ENCODE results near the gene VCX3B. TPM values are rescaled to one million over a fixed set of nuclear protein-coding genes. Genes with fewer than 3 reads are reported as not detected.
A peak's percentile ranks its signal among the peaks of the same experiment; 100 is the strongest.
"Not testable (repeated sequence)": the region's sequence is repeated elsewhere in the genome, so short reads cannot be mapped to it uniquely, and the experiment has no call there.

Gene VCX3B
- polyA plus RNA-seq, result not detected

DNA sequence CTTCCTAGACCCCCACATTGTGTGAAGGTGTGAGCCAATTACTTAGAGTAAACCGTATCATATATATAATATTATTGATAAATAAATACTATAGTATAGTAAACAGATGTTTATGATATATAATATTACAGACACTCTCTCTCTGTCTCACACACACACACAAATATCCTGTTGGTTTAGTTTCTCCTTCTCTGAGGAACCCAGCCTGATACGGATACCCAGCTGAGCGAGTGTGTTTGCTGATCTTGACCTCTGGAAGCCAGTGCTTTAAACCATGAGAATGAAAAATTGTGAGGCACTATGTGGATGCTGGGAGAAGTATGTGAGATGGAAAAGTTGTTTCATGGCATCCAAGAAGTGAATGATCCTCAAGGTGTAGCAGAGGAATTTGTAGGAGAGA is at the start of gene VCX3B:
TSS of gene VCX3B (plus strand) at position 301 of the 400 bp plus-strand sequence. CDS start 621 bp downstream, outside the sequence.
- H3K27ac Mint-ChIP-seq, result peak within 1 kb of the TSS in 1 of 6 donors; percentile 5
- H3K4me3 Mint-ChIP-seq; H3K36me3 Mint-ChIP-seq; H3K27me3 Mint-ChIP-seq (ENCODE audit: low read depth in 3 of 3); H3K9me3 Mint-ChIP-seq; DNase-seq; H3K4me1 Mint-ChIP-seq: not testable (repeated sequence)

DNA sequence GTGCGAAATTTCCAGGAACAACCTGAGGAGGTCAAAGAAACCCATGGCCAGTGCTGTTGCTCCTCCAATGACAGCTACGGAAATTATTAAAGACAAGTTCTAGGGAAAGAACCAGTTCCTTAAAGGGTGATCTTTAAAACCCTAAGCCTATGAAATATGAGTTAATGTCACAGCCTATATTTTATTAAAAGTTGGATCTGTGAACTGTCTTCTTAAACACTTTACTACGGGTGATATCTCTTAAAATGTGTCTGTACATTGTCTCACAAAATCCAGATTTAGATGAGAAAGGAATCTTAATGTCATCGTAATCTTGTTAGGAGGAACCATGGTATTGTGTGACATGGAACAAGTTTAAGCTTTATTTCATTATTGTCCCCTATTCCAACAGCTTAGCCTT is 46.3 kb upstream of the VCX3B start:
- Mint-ChIP-seq H3K9me3 (peaks cover 3 to 22% (median 7%) of the 10 kb centered on the region in 6 donors), H3K36me3 (no peaks in the 10 kb centered on the region)

DNA sequence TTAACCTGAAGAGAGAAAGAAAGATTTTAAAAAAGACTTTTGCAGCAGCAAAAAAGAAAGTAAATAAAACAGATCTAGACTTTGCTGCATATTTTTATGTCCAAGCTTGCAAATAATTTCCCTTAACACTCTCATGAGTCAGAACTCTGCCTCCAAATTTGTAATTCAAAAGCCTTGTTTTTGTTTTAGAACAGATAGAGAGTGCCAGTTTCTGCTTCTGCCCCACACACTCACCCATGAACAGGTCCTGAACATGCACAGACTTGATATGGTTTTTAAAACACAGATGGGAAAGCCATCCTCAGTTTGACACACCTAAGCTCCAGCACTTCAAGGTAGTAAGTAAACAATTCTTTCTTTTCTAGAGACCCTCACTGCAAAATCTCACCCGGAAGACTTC is 39.7 kb upstream of the VCX3B start:
- Mint-ChIP-seq H3K4me3 (no peak overlapping the region), H3K9me3 (peaks cover under 1 to 17% (median 5%) of the 10 kb centered on the region in 6 donors), H3K27ac (no peak overlapping the region), H3K4me1 (no peaks in the 10 kb centered on the region), H3K36me3 (no peaks in the 10 kb centered on the region), H3K27me3 (ENCODE audit: low read depth in 3 of 3) (peaks cover 0 to 4% (median 0%) of the 10 kb centered on the region in 3 donors)
- DNase-seq, result no peak

More for the DNA sequence above, 46.3 kb upstream of the VCX3B start:
- H3K27ac Mint-ChIP-seq, result no peak overlapping the region
- peaks cover 0 to 3% (median 0%) of the 10 kb centered on the region in 3 donors for H3K27me3 Mint-ChIP-seq (ENCODE audit: low read depth in 3 of 3)
- H3K4me1 Mint-ChIP-seq, result no peaks in the 10 kb centered on the region
- no peak overlapping the region for H3K4me3 Mint-ChIP-seq
- no peak for DNase-seq

DNA sequence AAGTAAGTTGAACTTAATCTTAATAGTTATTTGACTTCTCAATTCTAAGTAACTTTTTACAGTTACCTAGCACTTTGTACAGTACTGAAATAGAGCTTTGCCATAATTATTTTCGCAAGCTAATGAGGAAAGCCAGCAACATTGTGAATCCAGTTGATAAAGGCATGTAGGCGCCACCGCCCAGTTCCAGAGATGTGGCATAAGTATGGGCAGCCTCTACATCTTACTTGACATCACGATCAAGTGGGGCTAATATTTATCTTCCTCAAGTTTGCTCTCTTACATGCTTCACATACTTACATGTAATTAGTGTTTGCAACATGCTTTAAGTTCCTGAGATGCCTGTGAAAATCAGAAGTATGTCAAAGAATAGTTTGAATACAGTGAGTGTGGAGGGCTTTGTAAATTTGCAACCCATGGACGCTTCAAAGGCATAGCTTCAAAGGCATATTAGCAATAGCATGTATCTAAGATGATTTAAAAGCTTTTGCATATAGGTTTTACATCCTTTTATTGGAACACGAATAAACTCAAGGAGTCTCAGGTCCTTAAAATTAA is 34.9 kb upstream of the VCX3B start:
- Mint-ChIP-seq H3K9me3 (peaks cover 0 to 12% (median under 1%) of the 10 kb centered on the region in 6 donors), H3K4me3 (no peak overlapping the region), H3K4me1 (no peaks in the 10 kb centered on the region)

DNA sequence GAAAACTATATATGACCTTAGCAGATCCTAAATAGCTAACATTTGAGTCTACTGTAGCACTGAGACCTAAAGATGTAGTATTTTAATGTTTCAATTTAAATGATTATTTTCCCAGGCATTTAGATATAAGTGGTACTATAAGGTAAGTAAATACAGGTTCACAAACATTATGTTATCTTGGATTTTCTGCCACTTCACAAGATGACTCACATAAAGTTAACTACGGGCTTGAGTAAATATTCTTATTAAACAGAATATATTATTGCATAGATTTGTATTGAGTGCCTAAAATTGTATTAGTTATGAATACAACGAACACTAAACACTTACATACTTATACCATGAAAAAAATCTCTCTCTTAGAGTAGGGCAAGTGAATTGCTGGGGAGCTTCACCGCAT is 34.2 kb upstream of the VCX3B start:
- Mint-ChIP-seq H3K4me3 (no peak overlapping the region), H3K4me1 (no peaks in the 10 kb centered on the region), H3K27me3 (ENCODE audit: low read depth in 3 of 3) (peaks cover 0 to 2% (median 0%) of the 10 kb centered on the region in 3 donors), H3K27ac (no peak overlapping the region), H3K9me3 (peaks cover 0 to 14% (median under 1%) of the 10 kb centered on the region in 6 donors), H3K36me3 (no peaks in the 10 kb centered on the region)
- no peak for DNase-seq

More for the DNA sequence above, 34.9 kb upstream of the VCX3B start:
- no peaks in the 10 kb centered on the region for H3K36me3 Mint-ChIP-seq
- peaks cover 0 to 2% (median 0%) of the 10 kb centered on the region in 3 donors for H3K27me3 Mint-ChIP-seq (ENCODE audit: low read depth in 3 of 3)
- H3K27ac Mint-ChIP-seq, result no peak overlapping the region
- DNase-seq, result no peak

DNA sequence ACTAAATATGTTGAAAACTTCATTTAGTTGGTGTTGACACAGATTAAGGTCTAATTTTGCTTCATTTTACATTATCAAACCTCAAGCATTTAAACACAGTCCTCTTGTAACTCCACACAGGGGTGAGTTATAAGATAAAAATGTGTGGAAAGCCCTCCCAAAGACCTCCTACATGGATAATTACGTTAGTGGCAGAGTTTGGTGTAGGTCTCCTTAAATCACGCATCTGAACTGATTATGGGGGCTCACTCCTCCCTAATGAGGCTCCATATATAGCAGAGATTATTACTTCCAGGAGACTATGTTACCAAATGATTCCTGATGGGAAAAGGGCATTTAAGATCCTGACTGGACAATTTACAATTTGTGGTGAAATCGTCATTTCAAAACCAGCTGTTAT is 32.2 kb upstream of the VCX3B start:
- H3K4me3 Mint-ChIP-seq, result no peak overlapping the region
- H3K36me3 Mint-ChIP-seq, result no peaks in the 10 kb centered on the region
- no peak overlapping the region for H3K27ac Mint-ChIP-seq
- peaks cover 0 to 14% (median under 1%) of the 10 kb centered on the region in 6 donors for H3K9me3 Mint-ChIP-seq
- DNase-seq, result no peak
- H3K27me3 Mint-ChIP-seq (ENCODE audit: low read depth in 3 of 3), result peaks cover 0 to 2% (median 0%) of the 10 kb centered on the region in 3 donors
- H3K4me1 Mint-ChIP-seq, result no peaks in the 10 kb centered on the region

DNA sequence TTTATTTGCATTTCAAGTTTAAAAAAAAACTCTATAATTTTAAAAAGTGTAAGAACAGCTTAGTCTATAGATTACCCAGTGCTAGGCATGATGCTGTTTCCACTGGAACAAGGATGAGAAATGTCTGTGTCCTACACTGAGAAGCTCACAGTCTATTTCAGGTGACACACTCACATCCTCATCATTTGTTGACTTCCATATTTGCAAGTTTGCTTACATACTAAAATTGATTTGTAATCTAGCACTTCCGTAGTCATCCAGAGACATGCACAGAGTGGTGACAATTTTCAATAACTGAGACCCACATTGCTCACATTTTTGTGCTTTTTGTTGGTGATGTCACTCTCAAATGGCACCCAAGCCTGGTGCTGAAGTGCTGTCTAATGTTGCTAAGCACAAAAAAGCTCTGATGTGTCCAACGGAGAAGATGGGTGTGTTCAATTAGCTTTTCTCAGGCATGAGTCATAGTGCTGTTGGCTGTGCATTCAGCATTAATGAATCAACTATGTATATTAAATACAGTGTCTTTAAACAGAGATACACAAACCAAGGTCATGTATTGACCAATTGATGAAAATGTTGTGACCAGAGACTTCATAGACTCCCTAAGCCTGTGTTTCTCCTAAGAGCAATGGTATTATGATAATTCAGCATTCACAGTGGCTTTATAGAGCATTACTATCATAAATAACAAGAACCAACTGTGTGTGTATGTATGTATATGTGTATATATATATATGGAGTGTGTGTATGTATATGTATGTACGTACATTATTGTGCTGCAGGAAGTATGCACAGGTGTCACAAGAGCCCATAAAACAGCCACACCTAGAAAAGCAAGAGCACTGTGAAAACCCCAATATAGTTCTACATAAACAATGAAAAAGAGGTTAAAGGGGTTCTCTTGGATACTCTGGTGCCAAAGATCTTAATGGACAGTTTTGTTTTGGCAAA is 31.2 kb upstream of the VCX3B start:
- Mint-ChIP-seq H3K36me3 (no peaks in the 10 kb centered on the region), H3K27me3 (ENCODE audit: low read depth in 3 of 3) (peaks cover 0 to 1% (median under 1%) of the 10 kb centered on the region in 3 donors), H3K9me3 (peaks cover 0 to 11% (median under 1%) of the 10 kb centered on the region in 6 donors), H3K27ac (no peak overlapping the region), H3K4me3 (no peak overlapping the region), H3K4me1 (no peaks in the 10 kb centered on the region)
- no peak for DNase-seq

DNA sequence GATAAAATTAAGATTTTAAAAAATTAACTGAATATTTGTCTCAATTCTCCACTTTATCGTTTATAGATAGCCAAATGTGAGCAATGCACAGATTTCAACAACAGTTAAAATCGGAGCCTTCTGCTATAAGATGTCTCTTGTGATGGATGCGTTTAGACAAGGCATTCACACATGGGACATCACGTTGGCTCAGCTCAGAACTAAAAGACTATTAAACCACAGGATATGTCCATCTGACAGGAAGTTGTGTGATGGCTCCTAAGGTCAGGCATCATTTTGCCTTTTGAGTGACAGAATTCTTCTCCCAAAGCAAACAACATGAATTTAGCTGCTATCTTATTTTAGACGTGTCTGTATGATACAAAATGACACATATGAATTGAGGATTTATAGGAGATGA is 17.3 kb upstream of the VCX3B start:
- no peaks in the 10 kb centered on the region for H3K4me1 Mint-ChIP-seq
- H3K4me3 Mint-ChIP-seq, result no peak overlapping the region
- peaks cover 0 to 6% (median under 1%) of the 10 kb centered on the region in 6 donors for H3K9me3 Mint-ChIP-seq
- H3K27ac Mint-ChIP-seq, result no peak overlapping the region
- no peaks in the 10 kb centered on the region for H3K36me3 Mint-ChIP-seq
- no peaks in the 10 kb centered on the region for H3K27me3 Mint-ChIP-seq (ENCODE audit: low read depth in 3 of 3)
- no peak for DNase-seq

DNA sequence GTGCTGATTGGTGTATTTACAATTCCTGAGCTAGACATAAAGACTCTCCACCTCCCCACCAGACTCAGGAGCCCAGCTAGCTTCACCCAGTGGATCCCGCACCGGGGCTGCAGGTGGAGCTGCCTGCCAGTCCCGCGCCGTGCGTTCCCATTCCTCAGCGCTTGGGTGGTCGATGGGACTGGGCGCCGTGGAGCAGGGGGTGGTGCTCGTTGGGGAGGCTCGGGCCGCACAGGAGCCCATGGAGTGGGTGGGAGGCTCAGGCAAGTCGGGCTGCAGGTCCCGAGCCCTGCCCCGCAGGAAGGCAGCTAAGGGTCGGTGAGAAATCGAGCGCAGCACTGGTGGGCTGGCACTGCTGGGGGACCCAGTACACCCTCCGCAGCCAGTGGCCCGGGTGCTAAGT is 12.3 kb upstream of the VCX3B start:
- H3K4me3 Mint-ChIP-seq, result not testable (repeated sequence)

DNA sequence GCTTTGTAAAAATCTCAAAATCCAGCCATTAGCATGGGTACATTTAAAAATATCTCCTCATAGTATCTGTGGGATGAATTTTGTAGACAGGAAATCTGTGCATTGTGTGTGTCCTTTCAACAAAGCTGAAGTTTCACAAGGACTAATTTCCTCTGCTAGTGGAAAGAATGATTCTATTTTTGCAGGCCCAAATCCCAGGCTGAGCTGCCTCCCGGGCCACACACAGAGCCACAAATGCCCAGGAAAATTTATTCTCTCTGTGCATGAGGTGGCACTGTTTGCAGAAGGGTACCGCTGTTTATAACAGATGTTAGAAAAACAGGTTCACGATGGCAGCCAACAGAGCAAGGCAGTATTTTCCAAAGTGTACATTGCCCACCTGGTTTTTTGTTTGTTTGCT is 11.0 kb upstream of the VCX3B start:
- Mint-ChIP-seq H3K4me1 (no peaks in the 10 kb centered on the region), H3K27ac (no peak overlapping the region), H3K27me3 (ENCODE audit: low read depth in 3 of 3) (peaks cover 0 to 1% (median 0%) of the 10 kb centered on the region in 3 donors)

More for the DNA sequence above, 12.3 kb upstream of the VCX3B start:
- H3K9me3 Mint-ChIP-seq, result peaks cover 0 to 12% (median under 1%) of the 10 kb centered on the region in 6 donors
- H3K36me3 Mint-ChIP-seq; H3K27me3 Mint-ChIP-seq (ENCODE audit: low read depth in 3 of 3); H3K4me1 Mint-ChIP-seq; H3K27ac Mint-ChIP-seq; DNase-seq: not testable (repeated sequence)

DNA sequence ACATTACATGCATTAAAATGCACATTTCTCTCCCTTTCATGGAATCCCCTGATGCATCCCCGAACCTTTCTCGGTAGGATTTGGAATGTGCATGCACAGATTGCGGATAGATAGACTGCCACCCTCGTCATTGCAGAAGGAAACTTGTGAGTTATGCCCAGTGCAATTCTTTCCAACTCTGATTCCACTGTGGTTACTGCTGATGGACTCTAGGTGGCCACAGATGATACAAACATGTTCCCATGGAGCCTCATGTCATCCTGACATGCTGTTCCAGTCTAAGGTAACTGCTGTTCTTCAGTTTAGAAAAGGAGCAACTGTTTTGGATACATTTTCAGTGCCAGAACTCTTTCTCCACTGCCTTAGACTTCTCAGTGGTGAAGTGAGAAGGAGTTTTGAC is 9.1 kb upstream of the VCX3B start:
- no peaks in the 10 kb centered on the region for H3K4me1 Mint-ChIP-seq
- H3K4me3 Mint-ChIP-seq, result no peak overlapping the region
- DNase-seq, result no peak
- H3K27me3 Mint-ChIP-seq (ENCODE audit: low read depth in 3 of 3), result peaks cover 0 to 3% (median 0%) of the 10 kb centered on the region in 3 donors
- peaks cover 0 to 25% (median under 1%) of the 10 kb centered on the region in 6 donors for H3K9me3 Mint-ChIP-seq
- no peak overlapping the region for H3K27ac Mint-ChIP-seq
- H3K36me3 Mint-ChIP-seq, result no peaks in the 10 kb centered on the region

More for the DNA sequence above, 11.0 kb upstream of the VCX3B start:
- H3K4me3 Mint-ChIP-seq, result no peak overlapping the region
- H3K9me3 Mint-ChIP-seq, result peaks cover 0 to 19% (median under 1%) of the 10 kb centered on the region in 6 donors
- no peak for DNase-seq
- no peaks in the 10 kb centered on the region for H3K36me3 Mint-ChIP-seq

DNA sequence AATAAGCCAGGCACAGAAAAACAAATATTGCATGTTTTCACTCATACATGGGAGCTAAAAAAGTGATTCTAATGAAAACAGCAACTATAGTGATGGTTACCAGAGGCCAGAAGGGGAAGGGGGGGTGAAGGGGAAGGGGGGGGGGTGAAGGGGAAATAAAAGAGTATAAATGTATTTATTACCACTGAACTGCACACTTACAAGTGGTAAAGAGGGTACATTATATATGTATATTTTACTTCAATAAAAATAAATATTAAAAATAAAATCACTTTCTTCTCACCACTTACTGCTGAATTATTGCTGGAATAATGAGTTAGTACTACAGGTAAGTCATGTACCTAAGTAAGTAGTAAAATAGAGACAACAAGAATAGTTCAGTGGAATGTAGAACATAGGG is 2.1 kb upstream of the VCX3B start:
- Mint-ChIP-seq H3K27ac (no peak overlapping the region), H3K36me3 (no peaks in the 10 kb centered on the region), H3K9me3 (peaks cover 1 to 18% (median 5%) of the 10 kb centered on the region in 6 donors), H3K4me3 (no peak overlapping the region), H3K27me3 (ENCODE audit: low read depth in 3 of 3) (peaks cover 0 to 3% (median 0%) of the 10 kb centered on the region in 3 donors), H3K4me1 (no peaks in the 10 kb centered on the region)
- DNase-seq, result no peak

DNA sequence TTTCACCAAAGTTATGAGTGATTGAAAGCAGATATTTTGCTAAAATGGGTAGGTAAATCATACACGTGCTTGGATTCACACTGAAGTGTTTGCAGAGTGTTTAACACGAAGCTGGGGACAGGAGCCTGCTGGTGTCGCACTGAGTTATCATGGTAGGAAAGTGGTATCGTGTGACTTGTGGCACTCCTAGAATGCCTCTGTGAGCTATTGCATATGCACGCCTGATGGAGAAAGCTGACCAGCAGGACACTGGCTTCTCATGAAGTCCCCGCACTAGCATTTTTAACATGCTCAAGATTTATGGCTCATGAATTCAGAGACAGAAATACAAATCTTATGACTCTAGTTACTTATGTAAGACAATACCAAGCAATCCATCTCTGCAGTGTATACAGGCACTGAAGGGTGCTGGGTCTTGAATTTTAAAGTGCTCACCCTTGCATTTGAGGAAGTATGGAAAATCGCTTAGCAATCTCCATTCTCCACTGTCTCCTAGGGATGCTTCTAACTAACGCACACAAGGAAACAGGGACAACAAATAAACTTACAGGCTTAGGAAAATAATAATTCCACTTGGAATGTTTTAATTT is 19.8 kb downstream of the VCX3B start:
- H3K27ac Mint-ChIP-seq, result no peak overlapping the region
- peaks cover 0 to 6% (median 1%) of the 10 kb centered on the region in 6 donors for H3K9me3 Mint-ChIP-seq

DNA sequence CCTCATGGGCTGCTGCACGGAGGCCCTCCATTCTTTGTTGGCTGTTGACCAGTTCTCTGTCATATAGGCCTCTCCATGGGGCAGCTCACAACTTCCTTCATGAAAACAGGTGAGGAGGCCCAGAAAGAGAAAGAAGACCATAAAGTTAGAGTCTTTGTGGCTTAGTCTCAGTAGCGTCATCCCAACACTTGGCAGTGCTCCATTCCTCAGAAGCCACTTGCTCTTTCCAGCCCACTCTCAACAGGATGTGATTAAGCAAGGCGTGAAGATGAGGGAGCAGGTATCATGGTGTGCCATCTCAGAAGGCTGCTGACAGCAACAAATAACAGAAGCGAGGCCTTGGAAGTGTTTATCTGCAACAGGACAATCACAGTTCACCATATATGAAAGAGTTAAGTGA is 30.4 kb downstream of the VCX3B start:
- H3K4me3 Mint-ChIP-seq; H3K36me3 Mint-ChIP-seq; H3K27ac Mint-ChIP-seq; H3K9me3 Mint-ChIP-seq; H3K27me3 Mint-ChIP-seq (ENCODE audit: low read depth in 3 of 3); DNase-seq; H3K4me1 Mint-ChIP-seq: not testable (repeated sequence)

More for the DNA sequence above, 19.8 kb downstream of the VCX3B start:
- Mint-ChIP-seq H3K4me1 (no peaks in the 10 kb centered on the region), H3K36me3 (no peaks in the 10 kb centered on the region), H3K27me3 (ENCODE audit: low read depth in 3 of 3) (peaks cover 0 to 6% (median 4%) of the 10 kb centered on the region in 3 donors), H3K4me3 (no peak overlapping the region)
- no peak for DNase-seq
